Prostate gland (tissue), 2 donors: ENCODE data around the gene PTPRG. TPM values are rescaled to one million over a fixed set of nuclear protein-coding genes. Genes with fewer than 3 reads are reported as not detected.

Experiments used
- DNase-seq: peaks from one replicate; pipeline ENCODE4 v3.0.0-alpha.2; 2019; ENCODE audit warnings: low spot score
- H3K27ac ChIP-seq, 2 donors: fragments of 200-600 bp; sonication (generic); 2 replicates each; pipeline ENCODE4 v1.5.1; 2017 to 2019
- H3K27me3 ChIP-seq: fragments of 200-600 bp; sonication (generic); replicated peaks from 2 replicates; pipeline ENCODE4 v1.5.1; 2019; ENCODE audit not compliant: insufficient read depth
- H3K36me3 ChIP-seq, 2 donors: fragments of 200-600 bp; sonication (generic); 1 replicate in 1 of 2; 2 replicates in 1 of 2; pipeline versions ENCODE4 v1.5.1 to v1.8.1; 2017 to 2019
- H3K4me1 ChIP-seq: fragments of 200-600 bp; sonication (generic); replicated peaks from 2 replicates; pipeline ENCODE4 v1.5.1; 2019
- H3K4me3 ChIP-seq, 2 donors: fragments of 200-600 bp; sonication (generic); 2 replicates each; pipeline ENCODE4 v1.5.1; 2017 to 2019
- H3K9me3 ChIP-seq: fragments of 200-600 bp; sonication (generic); 2 replicates; pipeline ENCODE4 v1.5.1; 2017
- POLR2A ChIP-seq: fragments of 450-650 bp; IDR thresholded peaks from one replicate; pipeline ENCODE4 v1.6.1; 2016; ENCODE audit warnings: antibody characterized with exemption, mild to moderate bottlenecking
- POLR2AphosphoS5 ChIP-seq: sonication (generic); formaldehyde crosslinking; IDR thresholded peaks from one replicate; pipeline ENCODE4 v1.6.1; 2017; ENCODE audit warnings: antibody characterized with exemption
- WGBS: methylation state at CpG from one replicate; pipeline ENCODE4 v1.1.5; 2018; 5-methylcytosine and 5-hydroxymethylcytosine counted together
- intact Hi-C: fragments of 100-400 bp; cut with DNase I; formaldehyde crosslinking; loops from one replicate; pipeline ENCODE4 v1.14.2; 2022
- total RNA-seq, 2 donors: library from RNA; depleted of rRNA; stranded (reverse); fragments of >200 nt; gene quantifications; one replicate each; pipeline ENCODE4 v1.1.0, GENCODE V29; 2016
- TF ChIP-seq, protein P1 (sequence below), 4 experiments: fragments of 200-600 bp in 2 of 4; fragments of 450-650 bp in 2 of 4; sonication (generic) in 2 of 4; IDR thresholded peaks; 1 replicate in 3 of 4; 2 replicates in 1 of 4; pipeline ENCODE4 v1.5.1; 2016 to 2019; ENCODE audit warnings: antibody characterized with exemption in 4 of 4, mild to moderate bottlenecking in 2 of 4, moderate library complexity in 2 of 4

PTPRG gene
- total RNA-seq, 2 donors from 2014 or later = 22.0 to 78.6 TPM

DNA sequence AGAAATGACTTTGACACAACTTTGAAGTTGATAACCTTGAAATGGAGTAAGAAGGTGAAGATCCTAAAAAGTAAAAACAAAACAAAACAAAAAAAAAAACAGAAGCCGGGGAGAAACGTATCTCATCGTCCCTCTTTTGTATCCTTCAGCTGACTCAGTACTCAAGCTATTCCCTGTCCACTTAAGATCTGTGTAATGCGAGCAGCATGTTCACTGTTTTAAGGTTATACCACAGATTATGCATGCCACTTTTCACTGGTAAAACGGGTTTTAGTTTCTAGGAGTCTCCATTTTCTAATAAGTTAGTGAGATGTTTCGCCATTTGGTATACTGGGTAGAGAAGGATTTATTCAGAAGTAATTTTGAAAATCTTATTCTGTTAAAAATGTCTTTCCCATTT lies 487.7 kb downstream of the PTPRG start:
- Histone ChIP-seq H3K4me3 (no peak overlapping the region), H3K9me3 (no peaks in the 10 kb centered on the region), H3K4me1 (no peaks in the 10 kb centered on the region), H3K27ac (no peak overlapping the region), H3K27me3 (no peaks in the 10 kb centered on the region), H3K36me3 (no peaks in the 10 kb centered on the region)
- intact Hi-C loops = no loop called here
- no peak for DNase-seq
- TF ChIP-seq POLR2A (no peak), POLR2AphosphoS5 (no peak)
- TF ChIP-seq, protein P1, sequence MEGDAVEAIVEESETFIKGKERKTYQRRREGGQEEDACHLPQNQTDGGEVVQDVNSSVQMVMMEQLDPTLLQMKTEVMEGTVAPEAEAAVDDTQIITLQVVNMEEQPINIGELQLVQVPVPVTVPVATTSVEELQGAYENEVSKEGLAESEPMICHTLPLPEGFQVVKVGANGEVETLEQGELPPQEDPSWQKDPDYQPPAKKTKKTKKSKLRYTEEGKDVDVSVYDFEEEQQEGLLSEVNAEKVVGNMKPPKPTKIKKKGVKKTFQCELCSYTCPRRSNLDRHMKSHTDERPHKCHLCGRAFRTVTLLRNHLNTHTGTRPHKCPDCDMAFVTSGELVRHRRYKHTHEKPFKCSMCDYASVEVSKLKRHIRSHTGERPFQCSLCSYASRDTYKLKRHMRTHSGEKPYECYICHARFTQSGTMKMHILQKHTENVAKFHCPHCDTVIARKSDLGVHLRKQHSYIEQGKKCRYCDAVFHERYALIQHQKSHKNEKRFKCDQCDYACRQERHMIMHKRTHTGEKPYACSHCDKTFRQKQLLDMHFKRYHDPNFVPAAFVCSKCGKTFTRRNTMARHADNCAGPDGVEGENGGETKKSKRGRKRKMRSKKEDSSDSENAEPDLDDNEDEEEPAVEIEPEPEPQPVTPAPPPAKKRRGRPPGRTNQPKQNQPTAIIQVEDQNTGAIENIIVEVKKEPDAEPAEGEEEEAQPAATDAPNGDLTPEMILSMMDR (IDR thresholded peaks at IDR 0.05) = no peak
- 78% methylated on average over 6 of the region's 6 CpGs for WGBS

DNA sequence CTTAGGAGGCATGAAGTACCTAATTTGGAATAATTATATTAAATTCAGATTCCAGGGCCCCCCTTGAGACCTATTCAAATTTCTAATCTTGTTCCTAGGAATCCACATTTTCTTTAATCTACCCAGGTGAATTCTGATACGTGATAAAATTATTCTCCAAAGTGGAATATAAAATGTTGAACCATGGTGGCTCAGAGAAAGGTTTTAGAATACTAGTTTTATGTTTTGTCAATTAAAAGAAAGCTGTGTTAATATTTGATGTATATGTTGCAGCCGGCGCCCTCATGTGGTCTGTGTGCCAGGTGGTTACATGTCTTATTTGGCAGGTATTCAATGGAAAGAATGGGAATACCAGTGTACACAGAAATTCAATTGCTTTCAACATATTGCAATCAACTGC lies 490.1 kb downstream of the PTPRG start:
- 75% methylated on average over 3 of the region's 3 CpGs for WGBS
- TF ChIP-seq POLR2AphosphoS5 = no peak
- TF ChIP-seq, protein P1 (IDR thresholded peaks at IDR 0.05) = peak in 1 of 4 experiments; percentile 25
- TF ChIP-seq POLR2A = no peak
- H3K36me3 ChIP-seq = no peaks in the 10 kb centered on the region
- no peaks in the 10 kb centered on the region for H3K9me3 ChIP-seq
- H3K4me1 ChIP-seq = no peaks in the 10 kb centered on the region
- H3K27ac ChIP-seq = no peak overlapping the region
- no peaks in the 10 kb centered on the region for H3K27me3 ChIP-seq
- H3K4me3 ChIP-seq = no peak overlapping the region
- DNase-seq = no peak
- intact Hi-C loops = no loop called here

DNA sequence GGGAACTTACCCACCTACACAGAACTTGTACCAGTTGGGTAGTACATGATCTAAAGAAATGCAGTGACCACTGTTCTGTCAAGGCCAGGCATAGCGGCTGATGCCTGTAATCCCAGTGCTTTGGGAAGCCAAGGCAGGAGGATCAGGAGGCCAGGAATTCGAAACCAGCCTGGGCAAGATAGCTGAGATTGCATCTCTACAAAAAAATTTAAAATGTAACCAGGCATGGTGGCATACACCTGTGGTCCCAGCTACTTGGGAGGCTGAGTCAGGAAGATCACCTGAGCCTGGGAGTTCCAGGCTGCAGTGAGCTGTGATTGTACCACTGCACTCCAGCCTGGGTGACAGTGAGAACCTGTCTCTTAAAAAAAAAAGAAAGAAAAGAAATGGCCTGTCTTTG lies 491.0 kb downstream of the PTPRG start:
- Histone ChIP-seq H3K27ac (no peak overlapping the region), H3K36me3 (no peaks in the 10 kb centered on the region), H3K4me3 (no peak overlapping the region), H3K27me3 (no peaks in the 10 kb centered on the region), H3K9me3 (no peaks in the 10 kb centered on the region), H3K4me1 (no peaks in the 10 kb centered on the region)
- DNase-seq = no peak
- intact Hi-C loops = no loop called here
- 100% methylated on average over 2 of the region's 2 CpGs for WGBS
- TF ChIP-seq, protein P1 (IDR thresholded peaks at IDR 0.05) = no peak
- TF ChIP-seq POLR2AphosphoS5 = no peak
- TF ChIP-seq POLR2A = no peak

DNA sequence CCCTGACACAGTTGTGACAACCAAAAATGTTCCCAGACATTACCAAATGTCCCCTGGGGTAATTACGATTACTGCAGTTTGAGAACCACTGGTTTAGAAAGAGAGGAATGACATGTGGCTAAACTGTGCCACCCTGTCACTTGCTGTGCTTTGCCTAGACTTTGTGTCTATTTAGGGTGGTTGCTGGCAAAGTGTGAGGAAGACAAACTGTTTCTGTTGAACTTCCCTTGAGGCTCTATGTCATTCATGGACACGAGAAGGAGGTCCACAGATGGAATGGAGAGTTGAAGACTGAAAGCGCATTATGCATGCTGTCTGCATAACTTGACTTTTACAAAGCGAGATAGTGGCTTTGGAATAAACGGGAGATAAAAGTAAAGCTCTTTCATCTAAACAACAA lies 495.3 kb downstream of the PTPRG start:
- Histone ChIP-seq H3K9me3 (no peaks in the 10 kb centered on the region), H3K27ac (no peak overlapping the region), H3K4me1 (no peaks in the 10 kb centered on the region), H3K27me3 (no peaks in the 10 kb centered on the region), H3K4me3 (no peak overlapping the region), H3K36me3 (no peaks in the 10 kb centered on the region)
- no peak for DNase-seq
- no peak for TF ChIP-seq POLR2AphosphoS5
- TF ChIP-seq, protein P1 (IDR thresholded peaks at IDR 0.05) = no peak
- TF ChIP-seq POLR2A = no peak
- intact Hi-C loops = no loop called here
- 84% methylated on average over 5 of the region's 5 CpGs for WGBS

DNA sequence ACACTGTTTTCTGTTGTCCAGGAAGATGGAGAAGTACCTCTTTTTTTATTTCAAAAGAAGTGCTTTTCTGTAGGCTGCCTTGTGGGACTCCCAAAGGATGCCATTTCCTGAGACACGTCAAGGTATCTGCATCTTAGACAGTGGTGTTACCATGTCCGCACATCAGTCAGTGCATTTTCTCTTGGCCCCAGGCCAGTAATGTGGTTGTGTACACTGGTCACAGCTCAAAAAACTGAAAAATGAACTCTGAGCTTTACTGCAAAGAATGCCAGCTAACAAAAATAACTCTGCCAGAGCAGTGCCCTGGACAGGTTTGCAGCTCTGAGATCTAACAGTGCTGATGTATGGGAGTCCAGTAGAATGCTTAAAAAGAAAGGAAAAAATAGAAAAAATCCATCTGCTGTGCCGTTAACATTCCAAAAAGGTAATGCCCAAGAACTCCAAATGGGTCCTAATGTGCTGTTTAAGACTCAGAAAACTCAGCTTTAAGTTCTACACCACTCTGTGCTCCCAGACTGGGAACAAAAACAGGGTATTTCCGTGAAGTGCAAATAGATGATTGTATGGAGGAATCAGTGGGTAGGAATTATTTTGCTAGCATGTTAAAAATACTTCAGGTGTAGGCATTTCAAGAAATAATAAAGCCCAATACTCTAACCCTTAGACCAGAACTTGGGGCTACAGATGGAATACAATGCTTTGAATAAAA lies 496.1 kb downstream of the PTPRG start:
- H3K4me1 ChIP-seq = no peaks in the 10 kb centered on the region
- WGBS = 84% methylated on average over 4 of the region's 4 CpGs
- H3K36me3 ChIP-seq = no peaks in the 10 kb centered on the region
- H3K27me3 ChIP-seq = no peaks in the 10 kb centered on the region
- H3K9me3 ChIP-seq = no peaks in the 10 kb centered on the region
- intact Hi-C loops = no loop called here
- H3K4me3 ChIP-seq = no peak overlapping the region
- no peak for TF ChIP-seq POLR2AphosphoS5
- TF ChIP-seq POLR2A = no peak
- TF ChIP-seq, protein P1 (IDR thresholded peaks at IDR 0.05) = no peak
- no peak for DNase-seq
- no peak overlapping the region for H3K27ac ChIP-seq
